HepG2 (cell line): ENCODE data around the gene TBC1D5. TPM values are rescaled to one million over a fixed set of nuclear protein-coding genes. Genes with fewer than 3 reads are reported as not detected.
A peak's percentile ranks its signal among the peaks of the same experiment; 100 is the strongest.

Experiments
- CEBPB ChIP-seq: IDR thresholded peaks from 2 replicates; pipeline ENCODE4 v1.6.1; 2011; ENCODE audit warnings: low read depth, low read length, improper control_type of control experiment, borderline replicate concordance
- CEBPG ChIP-seq: IDR thresholded peaks from 2 replicates; pipeline ENCODE4 v1.6.1; 2016
- CENPBD1 ChIP-seq: sonication (generic); formaldehyde crosslinking; IDR thresholded peaks from 2 replicates; pipeline ENCODE4 v1.8.0; 2022; ENCODE audit warnings: missing genetic modification reagents, low read depth, mild to moderate bottlenecking, borderline replicate concordance
- GMEB2 ChIP-seq: IDR thresholded peaks from 2 replicates; pipeline ENCODE4 v1.6.1; 2016; ENCODE audit warnings: missing biosample characterization, missing genetic modification reagents, low read depth
- HMGXB3 ChIP-seq: sonication (generic); formaldehyde crosslinking; IDR thresholded peaks from 2 replicates; pipeline ENCODE4 v1.4.0; 2020; ENCODE audit warnings: missing genetic modification reagents, borderline replicate concordance
- KLF12 ChIP-seq: sonication (generic); formaldehyde crosslinking; IDR thresholded peaks from 2 replicates; pipeline ENCODE4 v1.4.0; 2020; ENCODE audit warnings: missing genetic modification reagents, borderline replicate concordance
- MED8 ChIP-seq: sonication (generic); formaldehyde crosslinking; IDR thresholded peaks from 2 replicates; pipeline ENCODE4 v1.8.1; 2023; ENCODE audit warnings: mild to moderate bottlenecking, missing genetic modification reagents; ENCODE audit not compliant: insufficient replicate concordance
- NFRKB ChIP-seq: fragments of 450-650 bp; IDR thresholded peaks from 2 replicates; pipeline ENCODE4 v1.6.1; 2017
- PBX2 ChIP-seq: IDR thresholded peaks from 2 replicates; pipeline ENCODE4 v1.6.1; 2016; ENCODE audit warnings: control low read depth
- ZHX2 ChIP-seq, 2 experiments: sonication (generic) in 1 of 2; formaldehyde crosslinking in 1 of 2; IDR thresholded peaks; 2 replicates each; pipeline versions ENCODE4 v1.6.1 to v1.9.0; 2014 to 2022; ENCODE audit warnings: antibody characterized with exemption in 1 of 2, borderline replicate concordance in 1 of 2, inconsistent platforms in 1 of 2, low read depth in 1 of 2, missing genetic modification reagents in 1 of 2
- ZNF446 ChIP-seq: sonication (generic); formaldehyde crosslinking; IDR thresholded peaks from 2 replicates; pipeline ENCODE4 v1.5.0; 2020; ENCODE audit warnings: mild to moderate bottlenecking, missing genetic modification reagents
- ZUFSP ChIP-seq: sonication (generic); formaldehyde crosslinking; IDR thresholded peaks from 2 replicates; pipeline ENCODE4 v1.9.0; 2021; ENCODE audit warnings: missing genetic modification reagents, mild to moderate bottlenecking, borderline replicate concordance
- polyA plus RNA-seq, 8 experiments: library from polyadenylated mRNA; depleted of rRNA in 3 of 8; stranded (reverse) in 7 of 8; unstranded in 1 of 8; fragments of >200 nt; fragmentation: Illumina TruSeq in 4 of 8; extraction: Trizol in 4 of 8; gene quantifications; 2 replicates each; pipeline versions ENCODE4 v1.2.1 to v1.2.3, GENCODE V29; 2011 to 2016; ENCODE audit warnings: low read depth in 4 of 8, missing spikeins in 1 of 8, mixed read lengths in 1 of 8; ENCODE audit not compliant: insufficient read depth in 1 of 8
- total RNA-seq, 5 experiments: library from RNA; depleted of rRNA; stranded (reverse); fragments of >200 nt; fragmentation: Illumina TruSeq; extraction: Trizol; gene quantifications; 2 replicates each; pipeline ENCODE4 v1.2.3, GENCODE V29; 2016; ENCODE audit warnings: low read depth in 1 of 5

The TBC1D5 gene
- total and polyA plus RNA-seq, 2 of the 13 experiments (the other 11 are each of a cell fraction or from before 2014, with no cell fraction given), result 19.2 to 33.3 TPM

GRCh38 chr3:17742102-17742879 lies at the start of gene TBC1D5 (continued):
- TF ChIP-seq HMGXB3 (CRISPR knock-in tag), result no peak
- TF ChIP-seq ZNF446 (CRISPR knock-in tag), result peak; percentile 92; the same call in 1 of the 2 replicates
- TF ChIP-seq PBX2, result no peak
- no peak; the same call in 1 of the 2 replicates for TF ChIP-seq CENPBD1 (CRISPR knock-in tag)
- TF ChIP-seq CEBPG, result no peak
- no peak for TF ChIP-seq KLF12 (CRISPR knock-in tag)
- TF ChIP-seq ZUFSP, result no peak
- 0 out of 2 replicates have a peak, but pooled peaks have one; percentile 8 for TF ChIP-seq ZHX2 (IDR thresholded peaks at IDR 0.05; ENCODE audit: low read depth)
- TF ChIP-seq ZHX2 (CRISPR knock-in tag; IDR thresholded peaks at IDR 0.05; ENCODE audit: borderline replicate concordance), result no peak
- no peak for TF ChIP-seq MED8 (CRISPR knock-in tag)
- TF ChIP-seq CEBPB, result no peak
- TF ChIP-seq NFRKB, result no peak
- TF ChIP-seq GMEB2 (CRISPR knock-in tag), result peak; percentile 74
